HepG2 (cell line): ENCODE data around the gene SENP5. TPM values are rescaled to one million over a fixed set of nuclear protein-coding genes. Genes with fewer than 3 reads are reported as not detected.

Source experiments
- CEBPB ChIP-seq: IDR thresholded peaks from 2 replicates; pipeline ENCODE4 v1.6.1; 2011; ENCODE audit warnings: low read depth, low read length, improper control_type of control experiment, borderline replicate concordance
- HMGXB4 ChIP-seq, 2 experiments: sonication (generic) in 1 of 2; formaldehyde crosslinking in 1 of 2; IDR thresholded peaks; 2 replicates each; pipeline versions ENCODE4 v1.4.0 to v1.6.1; 2018 to 2020; ENCODE audit warnings: missing genetic modification reagents in 2 of 2, borderline replicate concordance in 1 of 2, low read depth in 1 of 2, mild to moderate bottlenecking in 1 of 2, missing biosample characterization in 1 of 2
- HNRNPUL1 ChIP-seq: fragments of 200-400 bp; formaldehyde crosslinking; IDR thresholded peaks from 2 replicates; pipeline ENCODE4 v1.6.1; 2017; ENCODE audit warnings: low read depth, mild to moderate bottlenecking, low read length, moderate library complexity
- HOXA3 ChIP-seq: sonication (generic); formaldehyde crosslinking; IDR thresholded peaks from 2 replicates; pipeline ENCODE4 v1.5.0; 2020; ENCODE audit warnings: missing genetic modification reagents
- PHF21A ChIP-seq: sonication (generic); formaldehyde crosslinking; IDR thresholded peaks from 2 replicates; pipeline ENCODE4 v1.5.0; 2020; ENCODE audit warnings: mild to moderate bottlenecking, missing genetic modification reagents
- PRDM10 ChIP-seq: sonication (generic); formaldehyde crosslinking; IDR thresholded peaks from 2 replicates; pipeline ENCODE4 v1.4.0; 2020; ENCODE audit warnings: low read depth, missing genetic modification reagents
- SRY ChIP-seq: sonication (generic); formaldehyde crosslinking; IDR thresholded peaks from 2 replicates; pipeline ENCODE4 v1.8.0; 2022; ENCODE audit warnings: mild to moderate bottlenecking, missing genetic modification reagents
- ZNF207 ChIP-seq: fragments of 450-650 bp; IDR thresholded peaks from 2 replicates; pipeline ENCODE4 v1.6.1; 2016; ENCODE audit warnings: antibody characterized with exemption, borderline replicate concordance
- ZNF3 ChIP-seq: IDR thresholded peaks from 2 replicates; pipeline ENCODE4 v1.7.0; 2017; ENCODE audit warnings: inconsistent platforms
- ZNF512 ChIP-seq: sonication (generic); formaldehyde crosslinking; IDR thresholded peaks from 2 replicates; pipeline ENCODE4 v1.4.0; 2020; ENCODE audit warnings: mild to moderate bottlenecking, missing genetic modification reagents
- ZNF598 ChIP-seq: sonication (generic); formaldehyde crosslinking; IDR thresholded peaks from 2 replicates; pipeline ENCODE4 v1.5.1; 2020; ENCODE audit warnings: mild to moderate bottlenecking, missing genetic modification reagents, borderline replicate concordance
- ZNF646 ChIP-seq: sonication (generic); formaldehyde crosslinking; IDR thresholded peaks from 2 replicates; pipeline ENCODE4 v1.9.0; 2021; ENCODE audit warnings: mild to moderate bottlenecking, missing genetic modification reagents
- ZNF841 ChIP-seq: sonication (generic); formaldehyde crosslinking; IDR thresholded peaks from 2 replicates; pipeline ENCODE4 v1.8.1; 2023; ENCODE audit warnings: missing genetic modification reagents, borderline replicate concordance
- polyA plus RNA-seq, 8 experiments: library from polyadenylated mRNA; depleted of rRNA in 3 of 8; stranded (reverse) in 7 of 8; unstranded in 1 of 8; fragments of >200 nt; fragmentation: Illumina TruSeq in 4 of 8; extraction: Trizol in 4 of 8; gene quantifications; 2 replicates each; pipeline versions ENCODE4 v1.2.1 to v1.2.3, GENCODE V29; 2011 to 2016; ENCODE audit warnings: low read depth in 4 of 8, missing spikeins in 1 of 8, mixed read lengths in 1 of 8; ENCODE audit not compliant: insufficient read depth in 1 of 8
- total RNA-seq, 5 experiments: library from RNA; depleted of rRNA; stranded (reverse); fragments of >200 nt; fragmentation: Illumina TruSeq; extraction: Trizol; gene quantifications; 2 replicates each; pipeline ENCODE4 v1.2.3, GENCODE V29; 2016; ENCODE audit warnings: low read depth in 1 of 5

The SENP5 gene
- total and polyA plus RNA-seq, 2 of the 13 experiments (the other 11 are each of a cell fraction or from before 2014, with no cell fraction given) = 17.6 to 30.9 TPM

GRCh38 chr3:196942226-196942914, 74.7 kb downstream of the SENP5 start, which contains the start of gene NCBP2 (continued):
- no peak for TF ChIP-seq ZNF646
- TF ChIP-seq PRDM10 (CRISPR knock-in tag) = peak; percentile 68
- TF ChIP-seq PHF21A (CRISPR knock-in tag) = peak; percentile 55
- TF ChIP-seq HNRNPUL1 = no peak
- peak; percentile 99 for TF ChIP-seq HOXA3
- peak; percentile 34; the same call in 1 of the 2 replicates for TF ChIP-seq CEBPB
- TF ChIP-seq ZNF3 (CRISPR knock-in tag) = peak; percentile 27; the same call in 1 of the 2 replicates
- no peak for TF ChIP-seq ZNF512 (CRISPR knock-in tag)
- TF ChIP-seq SRY (CRISPR knock-in tag) = peak; percentile 53
- TF ChIP-seq ZNF207 = no peak
- peak; percentile 81; the same call in 1 of the 2 replicates for TF ChIP-seq ZNF598 (CRISPR knock-in tag)
- TF ChIP-seq HMGXB4 (CRISPR knock-in tag; IDR thresholded peaks at IDR 0.05; ENCODE audit: borderline replicate concordance in 1 of 2, low read depth in 1 of 2) = peak; percentile 99
- no peak for TF ChIP-seq ZNF841 (CRISPR knock-in tag)
